Measurements from ENCODE around the gene TENM3. TPM values are rescaled to one million over a fixed set of nuclear protein-coding genes. Genes with fewer than 3 reads are reported as not detected.

TENM3 gene
- total and polyA plus RNA-seq, 10 of the 15 experiments (the other 5 are each of a cell fraction or from before 2014, with no cell fraction given), result 0.01 to 1.7 (median 0.08) TPM; not detected in 2

DNA sequence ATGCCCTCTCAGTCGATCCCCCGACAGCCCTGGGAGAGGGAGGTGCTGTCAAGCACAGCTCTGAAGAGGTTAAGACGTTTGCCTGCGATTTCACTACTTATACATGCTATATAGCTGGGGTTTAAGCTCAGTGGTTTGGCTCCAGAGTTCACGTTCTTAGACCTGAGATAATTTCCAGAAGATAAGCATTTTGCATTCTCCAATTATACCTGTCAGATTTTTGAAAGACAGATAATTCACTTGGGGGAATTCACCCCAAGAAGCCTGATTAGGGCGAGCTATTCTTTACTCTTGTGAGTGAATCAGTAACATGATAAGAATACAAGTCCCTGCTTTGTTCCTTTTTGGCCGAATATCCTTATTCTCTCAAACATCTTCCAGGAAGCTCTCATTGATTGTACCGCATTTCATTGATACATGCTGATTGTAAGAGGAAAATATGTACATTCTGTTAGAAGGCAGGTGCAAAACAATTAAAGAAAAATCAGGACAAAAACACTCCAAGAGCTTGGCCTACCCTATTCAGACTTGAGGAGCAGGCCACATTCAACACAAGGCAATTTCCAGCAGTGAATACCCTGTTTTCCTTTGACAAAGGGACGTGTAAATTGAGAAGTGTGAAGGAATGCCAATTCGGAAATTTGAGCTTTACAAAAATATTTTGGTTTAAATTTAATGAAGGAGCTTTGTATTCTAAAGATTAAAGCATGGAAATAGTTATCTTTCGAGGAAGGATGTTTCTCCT, 30.2 kb downstream of the TENM3 start (continued):
- TF ChIP-seq, protein P1, sequence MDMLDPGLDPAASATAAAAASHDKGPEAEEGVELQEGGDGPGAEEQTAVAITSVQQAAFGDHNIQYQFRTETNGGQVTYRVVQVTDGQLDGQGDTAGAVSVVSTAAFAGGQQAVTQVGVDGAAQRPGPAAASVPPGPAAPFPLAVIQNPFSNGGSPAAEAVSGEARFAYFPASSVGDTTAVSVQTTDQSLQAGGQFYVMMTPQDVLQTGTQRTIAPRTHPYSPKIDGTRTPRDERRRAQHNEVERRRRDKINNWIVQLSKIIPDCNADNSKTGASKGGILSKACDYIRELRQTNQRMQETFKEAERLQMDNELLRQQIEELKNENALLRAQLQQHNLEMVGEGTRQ (IDR thresholded peaks at IDR 0.05; ENCODE audit: borderline replicate concordance, low read depth, low read length), result no peak

- CTCF ChIA-PET, result interaction anchor here (0.6 kb wide), 1 partner anchor 1062 kb away, joined by 4 read pairs; no protein-coding TSS in a partner anchor
- no peak overlapping the region for H3K4me2 ChIP-seq (ENCODE audit: control insufficient read depth, insufficient read depth)
- H3K9ac ChIP-seq (ENCODE audit: control insufficient read depth, insufficient read depth, low read length), result no peak overlapping the region
- ATAC-seq (no peak), DNase-seq (ENCODE audit: low read depth, low spot score) (no peak), FAIRE-seq (no peak)
- WGBS (ENCODE audit: insufficient coverage, insufficient replicate concordance, low lambda C conversion rate, missing lambda C conversion rate), result 32% methylated on average over 11 of the region's 11 CpGs
- H3K27ac ChIP-seq (ENCODE audit: control insufficient read depth, insufficient read depth), result no peak overlapping the region
- no peaks in the 10 kb centered on the region for H4K20me1 ChIP-seq (ENCODE audit: control insufficient read depth, insufficient read depth)
- no peaks in the 10 kb centered on the region for H3K9me3 ChIP-seq (replicated peaks; ENCODE audit: control insufficient read depth, insufficient read depth, low read length)
- RAD21 ChIA-PET (ENCODE audit: unreplicated experiment), result no interaction called here
- no peaks in the 10 kb centered on the region for H3K4me1 ChIP-seq (ENCODE audit: control insufficient read depth, insufficient read depth, low read length)
- in situ Hi-C loops (cut with MboI) (no loop called here), intact Hi-C loops (cut with micrococcal nuclease; ENCODE audit: unreplicated experiment) (no loop called here)
- H2AFZ ChIP-seq (ENCODE audit: control insufficient read depth, low read depth, low read length), result no peak overlapping the region
- H3K36me3 ChIP-seq (ENCODE audit: control insufficient read depth in 2 of 2, insufficient read depth in 2 of 2, low read length in 1 of 2), result no peaks in the 10 kb centered on the region
- H3K27me3 ChIP-seq (replicated peaks in 1 of 2; ENCODE audit: control insufficient read depth in 2 of 2, insufficient read depth in 2 of 2, low read length in 1 of 2), result no peaks in the 10 kb centered on the region; a peak in 1 of 4 replicates
- SMC1A ChIA-PET (ENCODE audit: uncharacterized antibody, unreplicated experiment), result interaction anchor here (1.0 kb wide), 1 partner anchor 652 kb away, joined by 3 read pairs; no protein-coding TSS in a partner anchor
- H3K79me2 ChIP-seq (ENCODE audit: control insufficient read depth, insufficient read depth, low read length), result no peaks in the 10 kb centered on the region
- no peak overlapping the region for H3K4me3 ChIP-seq
- BruUV-seq (replicated peaks), result no TSS peak
- POLR2A ChIA-PET, result no interaction called here
- TF ChIP-seq YBX1 (IDR thresholded peaks at IDR 0.05) (no peak), FOXM1 (IDR thresholded peaks at IDR 0.05; ENCODE audit: low read depth, low read length) (no peak), WRNIP1 (IDR thresholded peaks at IDR 0.05; ENCODE audit: borderline replicate concordance, low read depth, low read length) (no peak), ESRRA (IDR thresholded peaks at IDR 0.05; ENCODE audit: low read length) (no peak), RBBP5 (conservative IDR thresholded peaks at IDR 0.05) (no peak), STAT1 (conservative IDR thresholded peaks at IDR 0.05) (no peak), NBN (IDR thresholded peaks at IDR 0.05) (no peak), RELA (IDR thresholded peaks at IDR 0.05; ENCODE audit: borderline replicate concordance, partially characterized antibody) (no peak), SMAD1 (IDR thresholded peaks at IDR 0.05; ENCODE audit: low read depth, partially characterized antibody) (no peak), SIX5 (IDR thresholded peaks at IDR 0.05; ENCODE audit: low read depth, low read length, severe bottlenecking) (no peak), IKZF1 (conservative IDR thresholded peaks at IDR 0.05) (no peak), SUZ12 (IDR thresholded peaks at IDR 0.05; ENCODE audit: unreplicated experiment) (no peak), LARP7 (IDR thresholded peaks at IDR 0.05) (no peak), ATF7 (IDR thresholded peaks at IDR 0.05; ENCODE audit: low read depth) (no peak)
- TF ChIP-seq, protein P2, sequence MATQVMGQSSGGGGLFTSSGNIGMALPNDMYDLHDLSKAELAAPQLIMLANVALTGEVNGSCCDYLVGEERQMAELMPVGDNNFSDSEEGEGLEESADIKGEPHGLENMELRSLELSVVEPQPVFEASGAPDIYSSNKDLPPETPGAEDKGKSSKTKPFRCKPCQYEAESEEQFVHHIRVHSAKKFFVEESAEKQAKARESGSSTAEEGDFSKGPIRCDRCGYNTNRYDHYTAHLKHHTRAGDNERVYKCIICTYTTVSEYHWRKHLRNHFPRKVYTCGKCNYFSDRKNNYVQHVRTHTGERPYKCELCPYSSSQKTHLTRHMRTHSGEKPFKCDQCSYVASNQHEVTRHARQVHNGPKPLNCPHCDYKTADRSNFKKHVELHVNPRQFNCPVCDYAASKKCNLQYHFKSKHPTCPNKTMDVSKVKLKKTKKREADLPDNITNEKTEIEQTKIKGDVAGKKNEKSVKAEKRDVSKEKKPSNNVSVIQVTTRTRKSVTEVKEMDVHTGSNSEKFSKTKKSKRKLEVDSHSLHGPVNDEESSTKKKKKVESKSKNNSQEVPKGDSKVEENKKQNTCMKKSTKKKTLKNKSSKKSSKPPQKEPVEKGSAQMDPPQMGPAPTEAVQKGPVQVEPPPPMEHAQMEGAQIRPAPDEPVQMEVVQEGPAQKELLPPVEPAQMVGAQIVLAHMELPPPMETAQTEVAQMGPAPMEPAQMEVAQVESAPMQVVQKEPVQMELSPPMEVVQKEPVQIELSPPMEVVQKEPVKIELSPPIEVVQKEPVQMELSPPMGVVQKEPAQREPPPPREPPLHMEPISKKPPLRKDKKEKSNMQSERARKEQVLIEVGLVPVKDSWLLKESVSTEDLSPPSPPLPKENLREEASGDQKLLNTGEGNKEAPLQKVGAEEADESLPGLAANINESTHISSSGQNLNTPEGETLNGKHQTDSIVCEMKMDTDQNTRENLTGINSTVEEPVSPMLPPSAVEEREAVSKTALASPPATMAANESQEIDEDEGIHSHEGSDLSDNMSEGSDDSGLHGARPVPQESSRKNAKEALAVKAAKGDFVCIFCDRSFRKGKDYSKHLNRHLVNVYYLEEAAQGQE (IDR thresholded peaks at IDR 0.05; ENCODE audit: low read depth, low read length), result no peak
- TF ChIP-seq, protein P3, sequence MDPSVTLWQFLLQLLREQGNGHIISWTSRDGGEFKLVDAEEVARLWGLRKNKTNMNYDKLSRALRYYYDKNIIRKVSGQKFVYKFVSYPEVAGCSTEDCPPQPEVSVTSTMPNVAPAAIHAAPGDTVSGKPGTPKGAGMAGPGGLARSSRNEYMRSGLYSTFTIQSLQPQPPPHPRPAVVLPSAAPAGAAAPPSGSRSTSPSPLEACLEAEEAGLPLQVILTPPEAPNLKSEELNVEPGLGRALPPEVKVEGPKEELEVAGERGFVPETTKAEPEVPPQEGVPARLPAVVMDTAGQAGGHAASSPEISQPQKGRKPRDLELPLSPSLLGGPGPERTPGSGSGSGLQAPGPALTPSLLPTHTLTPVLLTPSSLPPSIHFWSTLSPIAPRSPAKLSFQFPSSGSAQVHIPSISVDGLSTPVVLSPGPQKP (IDR thresholded peaks at IDR 0.05; ENCODE audit: low read depth, low read length), result no peak
Measured at GRCh38 chr4:182276210-182277109, 33.3 kb downstream of the TENM3 start.

Data from GM12878 (cell line).